Prostate gland (tissue), 2 donors: Measurements from ENCODE around the gene IER3.

Experiments
- CTCF ChIP-seq, 4 experiments: fragments of 200-600 bp in 2 of 4; fragments of 450-650 bp in 2 of 4; sonication (generic) in 2 of 4; IDR thresholded peaks; 1 replicate in 3 of 4; 2 replicates in 1 of 4; pipeline ENCODE4 v1.5.1; 2016 to 2019; ENCODE audit warnings: antibody characterized with exemption in 4 of 4, mild to moderate bottlenecking in 2 of 4, moderate library complexity in 2 of 4
- POLR2A ChIP-seq: fragments of 450-650 bp; IDR thresholded peaks from one replicate; pipeline ENCODE4 v1.6.1; 2016; ENCODE audit warnings: antibody characterized with exemption, mild to moderate bottlenecking
- POLR2AphosphoS5 ChIP-seq: sonication (generic); formaldehyde crosslinking; IDR thresholded peaks from one replicate; pipeline ENCODE4 v1.6.1; 2017; ENCODE audit warnings: antibody characterized with exemption

DNA sequence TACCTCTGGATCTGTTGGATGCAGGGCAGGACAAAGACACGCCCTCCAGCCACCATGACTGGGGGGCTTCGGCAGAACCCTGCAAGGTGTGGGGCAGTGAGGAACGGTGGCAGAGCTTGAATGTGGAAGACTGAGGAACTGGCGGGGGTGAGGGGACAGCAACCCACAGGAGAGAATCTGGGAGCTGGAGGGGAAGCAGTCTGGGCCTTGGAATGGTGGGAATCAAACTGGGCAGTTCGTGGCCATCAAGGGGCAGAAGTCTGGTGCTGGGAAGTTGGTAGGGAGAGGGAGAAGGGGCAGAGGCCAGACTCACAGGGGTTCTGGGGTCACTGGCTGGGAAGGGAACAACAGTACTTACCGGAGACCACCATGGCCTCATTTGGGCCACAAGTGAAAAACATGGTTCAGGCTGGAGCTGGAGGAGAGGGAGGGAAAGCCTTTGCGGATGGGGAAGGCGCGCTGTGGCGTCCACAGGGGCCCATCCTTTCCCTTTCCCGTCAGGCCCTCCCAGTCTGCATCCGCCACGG is 2.5 kb downstream of the IER3 start:
- TF ChIP-seq CTCF (IDR thresholded peaks at IDR 0.05): no peak
- no peak for TF ChIP-seq POLR2AphosphoS5
- TF ChIP-seq POLR2A: no peak
